HG02840 (cell line): ENCODE data around the gene APLF.
"Not testable (repeated sequence)": the region's sequence is repeated elsewhere in the genome, so short reads cannot be mapped to it uniquely, and the experiment has no call there.

ENCODE experiments used
- ATAC-seq: cut with Tn5 transposase; IDR thresholded peaks from one replicate; pipeline ENCODE4 v1.9.1; 2021; ENCODE audit warnings: mild to moderate bottlenecking, moderate library complexity, moderate number of reproducible peaks; ENCODE audit not compliant: unreplicated experiment, low FRiP score

The APLF gene

GRCh38 chr2:68521037-68521436 lies 53.7 kb downstream of the APLF start:
- no peak for ATAC-seq

GRCh38 chr2:68526943-68527342 lies 59.6 kb downstream of the APLF start:
- not testable (repeated sequence) for ATAC-seq

GRCh38 chr2:68527343-68528081 lies 60.1 kb downstream of the APLF start:
- ATAC-seq, result not testable (repeated sequence)

DNA sequence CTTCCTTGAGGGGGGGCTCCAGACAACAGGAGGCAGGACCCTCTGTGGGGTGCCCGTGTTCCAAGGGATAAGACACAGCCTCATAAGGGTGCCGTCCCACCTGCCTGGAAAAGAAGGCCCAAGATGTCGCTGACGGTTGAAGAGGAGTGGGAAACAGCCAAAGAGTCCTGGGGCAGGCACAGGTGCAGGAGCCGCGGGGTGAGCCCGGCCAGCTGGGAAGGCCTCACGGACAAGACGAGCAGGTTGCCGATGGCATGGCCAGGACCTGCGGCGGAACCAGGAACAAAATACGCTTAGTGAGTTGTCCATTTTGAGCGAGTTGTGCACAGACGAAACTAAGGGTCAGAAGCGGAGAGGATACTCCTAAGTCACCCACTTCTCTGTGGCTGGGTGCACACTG lies 61.8 kb downstream of the APLF start:
- not testable (repeated sequence) for ATAC-seq

DNA sequence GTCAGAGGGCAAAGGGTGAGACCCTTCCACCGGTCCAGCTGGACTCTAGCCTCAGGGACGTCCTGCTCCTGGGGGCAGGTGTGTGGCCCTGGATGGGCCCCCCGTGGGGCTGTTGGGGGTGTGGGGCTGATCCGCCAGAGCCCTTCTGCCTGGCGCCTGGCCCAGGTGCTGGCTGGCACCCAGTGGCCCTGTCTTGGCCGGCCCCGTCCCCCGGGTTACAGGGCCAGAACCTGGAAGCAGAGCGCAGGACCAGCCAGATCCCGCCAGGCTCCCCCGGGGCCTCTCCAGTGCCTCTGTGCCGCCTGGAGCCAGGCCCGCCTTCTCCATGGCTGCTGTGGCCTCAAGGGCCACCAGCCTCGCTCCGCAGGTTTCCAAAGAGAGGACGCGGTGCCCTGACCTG lies 62.3 kb downstream of the APLF start:
- not testable (repeated sequence) for ATAC-seq

GRCh38 chr2:68536000-68536399 lies 68.6 kb downstream of the APLF start:
- no peak for ATAC-seq

- ATAC-seq, result no peak
Measured at GRCh38 chr2:68537011-68537410, 69.6 kb downstream of the APLF start.

DNA sequence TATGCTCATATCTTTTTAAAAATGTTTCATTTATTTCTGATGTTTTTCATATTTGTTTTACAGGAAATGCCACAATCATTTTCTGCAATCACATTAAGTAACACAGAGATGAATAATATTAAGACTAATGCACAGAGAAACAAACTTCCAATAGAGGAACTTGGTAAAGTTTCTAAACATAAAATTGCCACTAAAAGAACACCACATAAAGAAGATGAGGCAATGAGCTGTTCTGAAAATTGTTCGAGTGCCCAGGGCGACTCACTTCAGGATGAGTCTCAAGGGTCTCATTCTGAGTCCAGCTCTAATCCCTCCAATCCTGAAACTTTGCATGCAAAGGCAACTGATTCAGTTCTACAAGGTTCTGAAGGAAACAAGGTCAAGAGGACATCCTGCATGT lies 70.4 kb downstream of the APLF start:
- ATAC-seq, result no peak

GRCh38 chr2:68544811-68545210 lies 77.4 kb downstream of the APLF start:
- ATAC-seq, result no peak

GRCh38 chr2:68548396-68548795 lies 81.0 kb downstream of the APLF start:
- no peak for ATAC-seq

GRCh38 chr2:68553098-68553497 lies 85.7 kb downstream of the APLF start:
- ATAC-seq, result no peak

GRCh38 chr2:68555425-68556206 lies 88.2 kb downstream of the APLF start:
- ATAC-seq, result not testable (repeated sequence)

GRCh38 chr2:68556381-68556780 lies 89.0 kb downstream of the APLF start:
- ATAC-seq, result no peak

GRCh38 chr2:68558576-68558975 lies 91.2 kb downstream of the APLF start:
- ATAC-seq, result no peak

DNA sequence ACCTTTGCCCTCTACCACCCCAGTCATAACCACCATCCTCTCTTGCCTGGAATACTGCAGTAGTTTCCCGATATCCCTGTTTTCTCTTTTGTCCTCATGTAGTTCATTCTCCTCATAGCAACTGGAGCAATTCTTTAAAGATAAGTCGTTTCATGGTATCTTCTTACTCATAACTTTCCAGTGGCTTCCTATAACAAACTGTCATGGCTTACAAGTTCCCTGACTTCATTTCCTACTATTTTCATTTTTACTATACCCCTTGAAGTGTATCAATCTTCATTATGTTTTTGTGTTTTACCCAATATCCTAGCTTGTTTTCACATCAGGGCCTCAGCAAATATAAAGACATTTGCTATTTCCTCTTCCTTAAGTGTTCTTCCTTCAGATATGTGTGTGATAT lies 92.3 kb downstream of the APLF start:
- no peak for ATAC-seq

DNA sequence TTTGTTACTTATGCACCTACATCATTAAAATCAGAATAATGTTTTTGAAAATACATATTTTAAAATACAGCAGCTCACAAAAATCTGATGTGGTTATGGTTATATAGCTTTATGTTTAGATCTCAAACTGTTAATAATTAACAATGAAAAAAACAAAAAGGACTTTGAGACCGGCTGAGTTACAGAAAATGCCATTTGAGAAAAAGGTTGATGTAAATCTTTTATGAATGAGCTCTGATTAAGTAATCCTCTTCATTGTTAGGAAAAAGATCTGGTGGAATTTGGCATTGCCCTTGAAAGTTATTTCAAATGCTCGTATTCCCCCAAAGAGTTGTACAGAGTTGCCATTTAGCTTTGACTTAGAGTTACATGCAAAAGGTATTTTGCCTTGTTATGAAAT lies 93.2 kb downstream of the APLF start:
- ATAC-seq, result no peak

GRCh38 chr2:68561372-68561771 lies 94.0 kb downstream of the APLF start:
- ATAC-seq, result no peak

GRCh38 chr2:68562934-68563333 lies 95.5 kb downstream of the APLF start:
- ATAC-seq, result no peak

DNA sequence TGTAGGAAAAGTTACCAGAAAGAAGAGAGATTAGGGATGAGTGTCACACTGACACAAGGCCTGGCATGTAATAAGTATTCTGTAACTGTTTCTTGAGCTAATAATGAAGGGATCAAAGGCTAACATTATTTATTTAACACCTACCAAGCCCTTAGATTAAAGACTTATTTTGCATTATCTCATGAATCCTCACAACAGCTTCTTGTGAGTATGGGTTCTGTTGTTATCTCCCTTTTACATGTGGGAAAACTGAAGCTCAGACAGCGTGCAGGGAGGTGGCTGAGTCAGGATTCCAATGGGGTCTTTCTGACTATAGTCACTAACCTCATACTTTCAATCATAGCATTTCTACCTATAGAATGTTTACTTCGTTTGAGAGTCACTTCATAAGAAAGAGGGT lies 97.0 kb downstream of the APLF start:
- no peak for ATAC-seq

- no peak for ATAC-seq
Measured at GRCh38 chr2:68565273-68565672, 97.9 kb downstream of the APLF start.

DNA sequence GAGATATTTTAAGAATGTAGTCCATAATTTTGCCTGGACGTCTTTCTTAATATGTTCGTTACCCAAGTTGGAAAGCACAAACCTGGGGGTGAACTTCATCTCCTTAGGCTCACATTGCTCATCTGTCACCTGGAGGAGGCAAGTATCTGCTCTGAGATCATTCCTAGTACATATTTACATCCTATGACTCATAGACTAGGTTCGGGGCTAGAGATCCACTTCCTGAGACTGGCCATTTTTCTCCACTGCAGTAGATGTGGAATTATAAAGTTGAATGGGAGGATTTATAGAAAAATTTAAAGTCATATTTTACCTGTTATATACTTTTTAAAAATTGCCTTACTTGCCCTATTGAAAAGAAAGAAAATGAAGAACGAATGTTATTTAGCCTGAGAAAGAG lies 98.5 kb downstream of the APLF start:
- no peak for ATAC-seq

DNA sequence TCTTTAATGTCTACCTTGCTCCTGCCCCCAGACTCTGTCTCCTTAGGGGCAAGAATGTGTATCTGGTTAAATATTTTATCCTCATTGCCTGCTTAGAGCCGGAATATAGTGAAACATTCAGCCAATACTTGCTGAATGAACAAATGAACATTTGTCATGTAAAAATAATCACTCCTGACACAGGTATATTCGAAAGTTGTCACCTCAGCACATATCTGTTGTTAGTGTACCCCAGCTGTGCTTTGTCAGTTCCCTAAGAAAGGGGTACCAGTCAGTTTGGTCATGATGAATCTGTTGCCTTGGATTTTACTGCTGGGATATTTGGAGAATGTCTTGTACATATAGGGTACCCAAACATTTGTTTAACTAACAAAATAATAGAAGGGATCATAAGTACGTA lies 99.0 kb downstream of the APLF start:
- ATAC-seq, result no peak
